ENCODE results near the gene RASSF6.

GRCh38 chr4:73609706-73610105 is 10.5 kb downstream of the RASSF6 start:
- no peak for TF ChIP-seq CTCF (IDR thresholded peaks at IDR 0.05)
- no peak for TF ChIP-seq ELF4 (CRISPR knock-in tag; IDR thresholded peaks at IDR 0.05; ENCODE audit: low read depth)
- no peak for TF ChIP-seq ZBTB43 (CRISPR knock-in tag; IDR thresholded peaks at IDR 0.05)
- TF ChIP-seq MYBL2 (CRISPR knock-in tag; IDR thresholded peaks at IDR 0.05): no peak
- TF ChIP-seq MAX (CRISPR knock-in tag; IDR thresholded peaks at IDR 0.05): no peak
- no peak for TF ChIP-seq USF1 (CRISPR knock-in tag; IDR thresholded peaks at IDR 0.05)
- TF ChIP-seq IRF1 (CRISPR knock-in tag; IDR thresholded peaks at IDR 0.05): no peak
- no peak for TF ChIP-seq TP53 (CRISPR knock-in tag; IDR thresholded peaks at IDR 0.05)
- TF ChIP-seq ZSCAN18 (CRISPR knock-in tag; IDR thresholded peaks at IDR 0.05): no peak
- TF ChIP-seq CREB1 (CRISPR knock-in tag; IDR thresholded peaks at IDR 0.05): no peak
- no peak for TF ChIP-seq ZNF416 (CRISPR knock-in tag; IDR thresholded peaks at IDR 0.05)
- TF ChIP-seq TEAD4 (CRISPR knock-in tag; IDR thresholded peaks at IDR 0.05): no peak
- no peak for TF ChIP-seq ATF3 (CRISPR knock-in tag; conservative IDR thresholded peaks at IDR 0.05)
- TF ChIP-seq RELA (CRISPR knock-in tag; IDR thresholded peaks at IDR 0.05; ENCODE audit: borderline replicate concordance): no peak

All from WTC11 (cell line).